H4 (cell line): ENCODE measurements around the gene TTF1. TPM values are rescaled to one million over a fixed set of nuclear protein-coding genes. Genes with fewer than 3 reads are reported as not detected.

Experiments
- DNase-seq: peaks from one replicate; pipeline ENCODE4 v3.0.0-alpha.2; 2015; ENCODE audit warnings: low spot score
- total RNA-seq: library from RNA; depleted of rRNA; stranded (reverse); fragments of >200 nt; shearing (Covaris generic); gene quantifications from 2 replicates; pipeline ENCODE4 v1.2.3, GENCODE V29; 2014; rRNA removed

Gene TTF1
- total RNA-seq = 13.9 and 24.6 TPM in 2 replicates

- DNase-seq = peak; percentile 92
Measured at GRCh38 chr9:132406554-132407122, at the start of gene TTF1. TTF1 (minus strand) TSS chr9:132406840; CDS start chr9:132402821, 4,019 bp downstream.

- no peak for DNase-seq
Measured at GRCh38 chr9:132456241-132456640, 49.6 kb upstream of the TTF1 start.

GRCh38 chr9:132451276-132451675 lies 44.6 kb upstream of the TTF1 start:
- DNase-seq = no peak

GRCh38 chr9:132447902-132448301 lies 41.3 kb upstream of the TTF1 start:
- DNase-seq = no peak

GRCh38 chr9:132447346-132447745 lies 40.7 kb upstream of the TTF1 start:
- no peak for DNase-seq

- no peak for DNase-seq
Measured at GRCh38 chr9:132446887-132447286, 40.2 kb upstream of the TTF1 start.

- DNase-seq = no peak
Measured at GRCh38 chr9:132443951-132444607, 37.4 kb upstream of the TTF1 start.

GRCh38 chr9:132441404-132441803 lies 34.8 kb upstream of the TTF1 start:
- DNase-seq = no peak

GRCh38 chr9:132440735-132441134 lies 34.1 kb upstream of the TTF1 start:
- DNase-seq = no peak

- DNase-seq = no peak
Measured at GRCh38 chr9:132439153-132439552, 32.5 kb upstream of the TTF1 start.

- no peak for DNase-seq
Measured at GRCh38 chr9:132434881-132435280, 28.2 kb upstream of the TTF1 start.

- no peak for DNase-seq
Measured at GRCh38 chr9:132430998-132431397, 24.4 kb upstream of the TTF1 start.

GRCh38 chr9:132426639-132427414 lies 20.2 kb upstream of the TTF1 start:
- DNase-seq = no peak

GRCh38 chr9:132425675-132426062 lies 19.0 kb upstream of the TTF1 start:
- DNase-seq = no peak

GRCh38 chr9:132424857-132425674 lies 18.4 kb upstream of the TTF1 start:
- DNase-seq = no peak

- DNase-seq = no peak
Measured at GRCh38 chr9:132423503-132423902, 16.9 kb upstream of the TTF1 start.

GRCh38 chr9:132422574-132422973 lies 15.9 kb upstream of the TTF1 start:
- no peak for DNase-seq

GRCh38 chr9:132418726-132419363 lies 12.2 kb upstream of the TTF1 start:
- no peak for DNase-seq

- no peak for DNase-seq
Measured at GRCh38 chr9:132415181-132415580, 8.5 kb upstream of the TTF1 start.

GRCh38 chr9:132414731-132415130 lies 8.1 kb upstream of the TTF1 start:
- no peak for DNase-seq

GRCh38 chr9:132413926-132414325 lies 7.3 kb upstream of the TTF1 start:
- no peak for DNase-seq

- DNase-seq = no peak
Measured at GRCh38 chr9:132412089-132412488, 5.4 kb upstream of the TTF1 start.
